PFSK-1 (cell line): ENCODE data around the gene SETDB2.

Experiments
- FOXP2 ChIP-seq: optimal IDR thresholded peaks from 2 replicates; pipeline ENCODE3; 2011; ENCODE audit warnings: borderline replicate concordance, control low read depth, inconsistent platforms; ENCODE audit not compliant: insufficient read depth; ENCODE audit errors: extremely low read length, extremely low read depth
- POLR2AphosphoS5 ChIP-seq: IDR thresholded peaks from 2 replicates; pipeline ENCODE4 v1.6.1; 2012; ENCODE audit warnings: low read depth, mild to moderate bottlenecking, control low read depth, low read length, moderate library complexity
- SIN3A ChIP-seq: IDR thresholded peaks from 2 replicates; pipeline ENCODE4 v1.6.1; 2012; ENCODE audit warnings: mild to moderate bottlenecking, low read length, moderate library complexity, borderline replicate concordance; ENCODE audit not compliant: insufficient read depth
- TAF1 ChIP-seq: IDR thresholded peaks from 2 replicates; pipeline ENCODE4 v1.6.1; 2012; ENCODE audit warnings: low read length, control low read depth, borderline replicate concordance; ENCODE audit not compliant: insufficient read depth
- TF ChIP-seq, protein P1 (sequence below), 2 experiments: IDR thresholded peaks; 2 replicates each; pipeline versions ENCODE4 v1.6.1 to v1.8.0; 2011 to 2012; ENCODE audit warnings: low read depth in 2 of 2, low read length in 2 of 2, control low read depth in 1 of 2, inconsistent platforms in 1 of 2, mild to moderate bottlenecking in 1 of 2, moderate library complexity in 1 of 2; ENCODE audit not compliant: insufficient read depth in 1 of 2

Gene SETDB2

DNA sequence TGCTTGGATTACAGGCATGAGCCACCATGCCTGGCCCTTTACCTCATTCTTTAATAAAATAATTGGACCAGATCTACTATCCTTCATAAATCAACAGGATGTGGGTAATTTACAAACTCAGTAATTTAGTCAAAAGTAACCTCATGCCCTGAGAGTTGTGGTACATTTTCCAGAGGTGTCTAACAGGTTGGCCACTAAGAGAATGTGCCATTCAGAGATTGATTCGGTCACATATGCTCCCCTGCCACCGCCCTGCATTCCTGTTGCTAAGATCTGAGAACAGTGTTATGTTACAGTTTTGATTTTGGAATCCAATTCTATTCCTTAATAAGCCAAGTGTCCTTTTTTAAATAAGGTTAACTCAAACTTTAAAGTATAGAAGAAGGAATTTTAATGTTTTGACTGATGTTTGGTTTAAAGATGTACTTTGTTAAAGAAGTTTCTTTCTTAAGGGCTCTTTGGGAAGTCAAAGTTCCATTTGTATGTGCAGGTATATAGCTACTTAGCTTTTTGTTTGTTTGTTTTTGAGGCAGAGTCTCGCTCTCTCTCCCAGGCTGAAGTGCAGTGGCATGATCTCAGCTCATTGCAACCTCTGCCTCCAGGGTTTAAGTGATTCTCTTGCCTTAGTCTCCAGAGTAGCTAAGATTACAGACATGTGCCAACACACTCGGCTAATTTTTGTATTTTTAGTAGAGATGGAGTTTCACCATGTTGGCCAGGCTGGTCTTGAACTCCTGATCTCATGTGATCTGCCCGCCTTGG, 80.8 kb downstream of the SETDB2 start:
- TF ChIP-seq SIN3A: no peak
- no peak for TF ChIP-seq TAF1
- TF ChIP-seq FOXP2: no peak
- TF ChIP-seq, protein P1, sequence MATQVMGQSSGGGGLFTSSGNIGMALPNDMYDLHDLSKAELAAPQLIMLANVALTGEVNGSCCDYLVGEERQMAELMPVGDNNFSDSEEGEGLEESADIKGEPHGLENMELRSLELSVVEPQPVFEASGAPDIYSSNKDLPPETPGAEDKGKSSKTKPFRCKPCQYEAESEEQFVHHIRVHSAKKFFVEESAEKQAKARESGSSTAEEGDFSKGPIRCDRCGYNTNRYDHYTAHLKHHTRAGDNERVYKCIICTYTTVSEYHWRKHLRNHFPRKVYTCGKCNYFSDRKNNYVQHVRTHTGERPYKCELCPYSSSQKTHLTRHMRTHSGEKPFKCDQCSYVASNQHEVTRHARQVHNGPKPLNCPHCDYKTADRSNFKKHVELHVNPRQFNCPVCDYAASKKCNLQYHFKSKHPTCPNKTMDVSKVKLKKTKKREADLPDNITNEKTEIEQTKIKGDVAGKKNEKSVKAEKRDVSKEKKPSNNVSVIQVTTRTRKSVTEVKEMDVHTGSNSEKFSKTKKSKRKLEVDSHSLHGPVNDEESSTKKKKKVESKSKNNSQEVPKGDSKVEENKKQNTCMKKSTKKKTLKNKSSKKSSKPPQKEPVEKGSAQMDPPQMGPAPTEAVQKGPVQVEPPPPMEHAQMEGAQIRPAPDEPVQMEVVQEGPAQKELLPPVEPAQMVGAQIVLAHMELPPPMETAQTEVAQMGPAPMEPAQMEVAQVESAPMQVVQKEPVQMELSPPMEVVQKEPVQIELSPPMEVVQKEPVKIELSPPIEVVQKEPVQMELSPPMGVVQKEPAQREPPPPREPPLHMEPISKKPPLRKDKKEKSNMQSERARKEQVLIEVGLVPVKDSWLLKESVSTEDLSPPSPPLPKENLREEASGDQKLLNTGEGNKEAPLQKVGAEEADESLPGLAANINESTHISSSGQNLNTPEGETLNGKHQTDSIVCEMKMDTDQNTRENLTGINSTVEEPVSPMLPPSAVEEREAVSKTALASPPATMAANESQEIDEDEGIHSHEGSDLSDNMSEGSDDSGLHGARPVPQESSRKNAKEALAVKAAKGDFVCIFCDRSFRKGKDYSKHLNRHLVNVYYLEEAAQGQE (IDR thresholded peaks at IDR 0.05; ENCODE audit: insufficient read depth in 1 of 2, low read depth in 2 of 2, low read length in 2 of 2): no peak
- TF ChIP-seq POLR2AphosphoS5: no peak

DNA sequence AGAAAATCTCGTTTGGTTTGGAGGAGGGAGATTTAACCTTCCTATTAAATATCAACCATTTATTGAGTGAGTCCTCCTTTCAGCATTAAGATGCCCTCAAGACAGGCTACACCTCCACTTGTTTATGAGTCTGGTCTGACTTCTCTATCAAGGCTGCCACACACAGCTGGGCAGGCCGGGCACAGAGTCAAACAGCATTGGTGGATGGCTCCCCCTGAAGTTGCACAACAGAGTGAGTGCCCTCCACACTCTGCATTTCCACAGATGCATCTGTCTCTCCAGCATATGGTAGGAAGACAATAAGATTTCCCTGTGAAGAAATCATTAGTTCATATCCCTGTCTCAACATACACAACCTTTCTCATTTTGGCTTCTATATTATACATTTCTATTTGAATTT, 83.0 kb downstream of the SETDB2 start:
- no peak for TF ChIP-seq SIN3A
- TF ChIP-seq, protein P1 (IDR thresholded peaks at IDR 0.05; ENCODE audit: insufficient read depth in 1 of 2, low read depth in 2 of 2, low read length in 2 of 2): no peak
- no peak for TF ChIP-seq FOXP2
- TF ChIP-seq TAF1: no peak
- TF ChIP-seq POLR2AphosphoS5: no peak

DNA sequence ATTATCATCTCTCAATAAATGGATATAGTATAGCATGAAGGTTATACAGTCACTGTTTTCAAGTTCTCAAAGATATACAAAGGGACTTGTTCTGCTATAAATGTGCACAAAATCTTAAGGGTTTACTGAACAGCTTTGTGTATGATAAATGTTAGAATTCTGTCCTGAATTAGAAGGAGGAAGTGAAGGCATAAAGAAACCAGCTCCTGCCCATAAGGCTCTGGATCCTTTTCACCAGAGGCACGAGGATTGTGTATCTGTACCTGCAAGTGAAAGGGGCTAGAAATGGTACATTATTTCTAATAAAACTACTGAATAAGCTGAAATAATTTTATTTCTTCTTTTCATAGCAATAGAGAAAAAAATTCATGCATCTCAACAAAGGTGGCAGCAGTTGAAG, 84.1 kb downstream of the SETDB2 start:
- TF ChIP-seq, protein P1 (IDR thresholded peaks at IDR 0.05; ENCODE audit: insufficient read depth in 1 of 2, low read depth in 2 of 2, low read length in 2 of 2): no peak

DNA sequence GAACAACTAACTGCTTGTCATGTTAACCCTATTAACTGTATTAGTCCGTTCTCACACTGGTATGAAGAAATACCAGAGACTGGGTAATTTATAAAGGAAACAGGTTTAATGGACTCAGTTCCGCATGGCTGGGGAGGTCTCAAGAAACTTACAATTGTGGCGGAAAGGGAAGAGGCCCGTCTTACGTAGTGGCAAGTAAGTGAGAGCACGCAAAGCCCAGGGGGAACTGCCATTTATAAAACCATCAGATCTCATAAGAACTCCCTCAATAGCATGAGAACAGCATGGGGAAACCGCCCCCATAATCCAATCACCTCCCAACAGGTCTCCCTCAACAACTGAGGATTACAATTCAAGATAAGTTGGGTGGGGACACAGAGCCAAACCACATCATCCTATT, 86.4 kb downstream of the SETDB2 start:
- TF ChIP-seq TAF1 (no peak), FOXP2 (no peak), POLR2AphosphoS5 (no peak), SIN3A (no peak)
- TF ChIP-seq, protein P1 (IDR thresholded peaks at IDR 0.05; ENCODE audit: insufficient read depth in 1 of 2, low read depth in 2 of 2, low read length in 2 of 2): no peak

DNA sequence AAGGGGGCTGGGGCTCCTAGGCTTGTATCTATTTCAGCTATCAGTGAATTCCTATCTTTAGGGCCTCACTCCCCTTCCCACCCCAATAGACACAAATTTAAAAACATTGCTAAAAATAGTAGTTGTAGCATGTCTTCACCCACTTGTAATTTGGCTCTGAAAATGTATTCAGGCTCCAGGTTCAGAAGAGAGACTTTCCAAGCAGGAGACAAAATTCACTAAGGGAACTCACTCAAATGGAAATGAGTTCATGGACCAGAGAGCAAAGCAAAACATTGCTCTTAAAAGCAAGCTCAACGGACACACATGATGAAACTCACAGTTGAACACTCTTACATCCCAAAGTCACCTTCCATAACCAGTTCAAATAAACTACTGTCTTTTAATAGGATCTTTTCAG, 88.5 kb downstream of the SETDB2 start:
- TF ChIP-seq POLR2AphosphoS5: no peak
- TF ChIP-seq, protein P1 (IDR thresholded peaks at IDR 0.05; ENCODE audit: insufficient read depth in 1 of 2, low read depth in 2 of 2, low read length in 2 of 2): no peak
- TF ChIP-seq TAF1: no peak
- no peak for TF ChIP-seq SIN3A
- TF ChIP-seq FOXP2: no peak
